ENCODE results near the gene RALGPS2. TPM values are rescaled to one million over a fixed set of nuclear protein-coding genes. Genes with fewer than 3 reads are reported as not detected.

RALGPS2 gene
- total RNA-seq, 1 experiment from 2014 or later, result 12.7 TPM

- H3K27me3 ChIP-seq (replicated peaks; ENCODE audit: insufficient read depth, low read depth, low read length, poor library complexity), result no peaks in the 10 kb centered on the region
- no peak overlapping the region for H3K4me3 ChIP-seq (ENCODE audit: low read depth, low read length, poor library complexity, severe bottlenecking)
- no peaks in the 10 kb centered on the region for H3K9me3 ChIP-seq (ENCODE audit: low read depth, low read length, poor library complexity, severe bottlenecking)
- DNase-seq (ENCODE audit: low spot score), result no peak
- intact Hi-C loops (cut with micrococcal nuclease; ENCODE audit: unreplicated experiment), result no loop called here
- BruUV-seq (replicated peaks), result no TSS peak
- TF ChIP-seq CTCF (conservative IDR thresholded peaks at IDR 0.05; ENCODE audit: low read depth, low read length) (no peak), EZH2 (IDR thresholded peaks at IDR 0.05; ENCODE audit: borderline replicate concordance, low read depth, low read length, poor library complexity, severe bottlenecking) (no peak)
- no peaks in the 10 kb centered on the region for H3K4me1 ChIP-seq (ENCODE audit: insufficient read depth, low read length, poor library complexity, severe bottlenecking)
- CTCF ChIA-PET, result no interaction called here
- H3K36me3 ChIP-seq (ENCODE audit: insufficient read depth, low read length, poor library complexity, severe bottlenecking), result no peaks in the 10 kb centered on the region
- POLR2A ChIA-PET (ENCODE audit: low non-redundant PET), result no interaction called here
- no peak overlapping the region for H3K27ac ChIP-seq (ENCODE audit: low read depth, low read length, poor library complexity, severe bottlenecking)
These were observed 221.4 kb downstream of the RALGPS2 start for GRCh38 chr1:178946416-178946815.

GRCh38 chr1:178946855-178947676 lies 222.0 kb downstream of the RALGPS2 start:
- POLR2A ChIA-PET (ENCODE audit: low non-redundant PET), result no interaction called here

GRCh38 chr1:178947677-178947981 lies 222.6 kb downstream of the RALGPS2 start:
- DNase-seq (ENCODE audit: low spot score), result no peak
- no peak overlapping the region for H3K4me3 ChIP-seq (ENCODE audit: low read depth, low read length, poor library complexity, severe bottlenecking)
- POLR2A ChIA-PET (ENCODE audit: low non-redundant PET), result no interaction called here
- intact Hi-C loops (cut with micrococcal nuclease; ENCODE audit: unreplicated experiment), result no loop called here
- CTCF ChIA-PET, result no interaction called here
- no peaks in the 10 kb centered on the region for H3K4me1 ChIP-seq (ENCODE audit: insufficient read depth, low read length, poor library complexity, severe bottlenecking)
- no peaks in the 10 kb centered on the region for H3K36me3 ChIP-seq (ENCODE audit: insufficient read depth, low read length, poor library complexity, severe bottlenecking)
- no peak for TF ChIP-seq CTCF (conservative IDR thresholded peaks at IDR 0.05; ENCODE audit: low read depth, low read length)
- TF ChIP-seq EZH2 (IDR thresholded peaks at IDR 0.05; ENCODE audit: borderline replicate concordance, low read depth, low read length, poor library complexity, severe bottlenecking), result no peak
- no TSS peak for BruUV-seq (replicated peaks)
- H3K27me3 ChIP-seq (replicated peaks; ENCODE audit: insufficient read depth, low read depth, low read length, poor library complexity), result no peaks in the 10 kb centered on the region
- no peak overlapping the region for H3K27ac ChIP-seq (ENCODE audit: low read depth, low read length, poor library complexity, severe bottlenecking)
- no peaks in the 10 kb centered on the region for H3K9me3 ChIP-seq (ENCODE audit: low read depth, low read length, poor library complexity, severe bottlenecking)

More at GRCh38 chr1:178946855-178947676, 222.0 kb downstream of the RALGPS2 start:
- no peak for TF ChIP-seq CTCF (conservative IDR thresholded peaks at IDR 0.05; ENCODE audit: low read depth, low read length)
- no peak for TF ChIP-seq EZH2 (IDR thresholded peaks at IDR 0.05; ENCODE audit: borderline replicate concordance, low read depth, low read length, poor library complexity, severe bottlenecking)
- Histone ChIP-seq H3K36me3 (ENCODE audit: insufficient read depth, low read length, poor library complexity, severe bottlenecking) (no peaks in the 10 kb centered on the region), H3K4me3 (ENCODE audit: low read depth, low read length, poor library complexity, severe bottlenecking) (no peak overlapping the region), H3K27ac (ENCODE audit: low read depth, low read length, poor library complexity, severe bottlenecking) (no peak overlapping the region), H3K27me3 (replicated peaks; ENCODE audit: insufficient read depth, low read depth, low read length, poor library complexity) (no peaks in the 10 kb centered on the region), H3K9me3 (ENCODE audit: low read depth, low read length, poor library complexity, severe bottlenecking) (no peaks in the 10 kb centered on the region), H3K4me1 (ENCODE audit: insufficient read depth, low read length, poor library complexity, severe bottlenecking) (no peaks in the 10 kb centered on the region)
- BruUV-seq (replicated peaks), result no TSS peak
- no peak for DNase-seq (ENCODE audit: low spot score)
- CTCF ChIA-PET, result no interaction called here
- intact Hi-C loops (cut with micrococcal nuclease; ENCODE audit: unreplicated experiment), result no loop called here

Data from A673 (cell line).